ENCODE results near the gene KIAA1549.
A peak's percentile ranks its signal among the peaks of the same experiment; 100 is the strongest.
"Not testable (repeated sequence)": the region's sequence is repeated elsewhere in the genome, so short reads cannot be mapped to it uniquely, and the experiment has no call there.

Gene KIAA1549

GRCh38 chr7:138980563-138981291 is 462 bp downstream of the KIAA1549 start:
- H3K9me3 ChIP-seq (ENCODE audit: control insufficient read depth, insufficient read depth, low read length): no peaks in the 10 kb centered on the region
- H3K36me3 ChIP-seq (ENCODE audit: insufficient read depth, low read length): no peaks in the 10 kb centered on the region
- peak overlapping the region; percentile 73 for H3K9ac ChIP-seq (ENCODE audit: low read depth, low read length)
- H3K4me1 ChIP-seq (ENCODE audit: insufficient read depth, low read length): peaks cover 9% of the 10 kb centered on the region

GRCh38 chr7:138979988-138980562 is 1.1 kb downstream of the KIAA1549 start:
- H3K4me1 ChIP-seq (ENCODE audit: insufficient read depth, low read length): peaks cover 15% of the 10 kb centered on the region
- no peaks in the 10 kb centered on the region for H3K36me3 ChIP-seq (ENCODE audit: insufficient read depth, low read length)
- H3K9ac ChIP-seq (ENCODE audit: low read depth, low read length): peak overlapping the region; percentile 73
- no peaks in the 10 kb centered on the region for H3K9me3 ChIP-seq (ENCODE audit: control insufficient read depth, insufficient read depth, low read length)

- H3K9ac ChIP-seq (ENCODE audit: low read depth, low read length): no peak overlapping the region
- H3K4me1 ChIP-seq (ENCODE audit: insufficient read depth, low read length): peaks cover 22% of the 10 kb centered on the region
- H3K9me3 ChIP-seq (ENCODE audit: control insufficient read depth, insufficient read depth, low read length): no peaks in the 10 kb centered on the region
- no peaks in the 10 kb centered on the region for H3K36me3 ChIP-seq (ENCODE audit: insufficient read depth, low read length)
These were observed 1.8 kb downstream of the KIAA1549 start for GRCh38 chr7:138979226-138979979.

DNA sequence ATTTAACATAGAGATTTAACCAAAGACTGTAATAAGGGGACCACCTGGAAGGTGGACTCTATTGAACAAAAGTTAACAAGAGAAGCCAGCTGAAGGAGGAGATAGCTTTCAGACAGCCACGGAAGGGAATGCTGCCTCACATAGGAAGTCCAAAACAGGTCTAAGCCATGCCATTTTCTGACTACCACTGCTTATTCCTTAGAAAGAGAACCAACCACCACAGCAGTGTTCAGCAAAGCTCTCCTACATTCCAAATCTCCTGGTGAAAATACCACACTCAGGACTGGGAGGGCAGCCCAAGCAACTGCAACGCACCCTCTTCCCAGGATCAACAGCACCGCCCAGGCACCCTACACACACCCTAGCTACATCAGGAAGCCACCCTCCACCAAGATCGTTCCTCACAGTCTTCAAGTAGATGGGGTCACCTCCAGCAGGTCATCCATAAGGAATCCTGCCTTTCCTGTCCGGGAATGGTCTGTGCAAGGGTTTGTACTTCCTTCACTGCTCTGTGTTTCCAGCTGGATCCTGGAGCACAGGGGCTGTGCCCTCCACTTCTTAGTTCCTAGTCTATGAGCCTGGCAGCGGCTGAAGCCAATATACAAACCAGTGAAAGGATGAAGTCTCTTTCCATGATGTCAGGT is 2.5 kb downstream of the KIAA1549 start:
- Histone ChIP-seq H3K4me1 (ENCODE audit: insufficient read depth, low read length) (peaks cover 29% of the 10 kb centered on the region), H3K9ac (ENCODE audit: low read depth, low read length) (no peak overlapping the region), H3K36me3 (ENCODE audit: insufficient read depth, low read length) (no peaks in the 10 kb centered on the region), H3K9me3 (ENCODE audit: control insufficient read depth, insufficient read depth, low read length) (no peaks in the 10 kb centered on the region)

- not testable (repeated sequence) for H3K9ac ChIP-seq (ENCODE audit: low read depth, low read length); H3K36me3 ChIP-seq (ENCODE audit: insufficient read depth, low read length); H3K9me3 ChIP-seq (ENCODE audit: control insufficient read depth, insufficient read depth, low read length)
- H3K4me1 ChIP-seq (ENCODE audit: insufficient read depth, low read length): peaks cover 29% of the 10 kb centered on the region
These were observed 5.0 kb downstream of the KIAA1549 start for GRCh38 chr7:138976161-138976560.

- Histone ChIP-seq H3K9me3 (ENCODE audit: control insufficient read depth, insufficient read depth, low read length) (no peaks in the 10 kb centered on the region), H3K4me1 (ENCODE audit: insufficient read depth, low read length) (peaks cover 29% of the 10 kb centered on the region), H3K36me3 (ENCODE audit: insufficient read depth, low read length) (no peaks in the 10 kb centered on the region), H3K9ac (ENCODE audit: low read depth, low read length) (no peak overlapping the region)
These were observed 5.7 kb downstream of the KIAA1549 start for GRCh38 chr7:138975343-138976104.

DNA sequence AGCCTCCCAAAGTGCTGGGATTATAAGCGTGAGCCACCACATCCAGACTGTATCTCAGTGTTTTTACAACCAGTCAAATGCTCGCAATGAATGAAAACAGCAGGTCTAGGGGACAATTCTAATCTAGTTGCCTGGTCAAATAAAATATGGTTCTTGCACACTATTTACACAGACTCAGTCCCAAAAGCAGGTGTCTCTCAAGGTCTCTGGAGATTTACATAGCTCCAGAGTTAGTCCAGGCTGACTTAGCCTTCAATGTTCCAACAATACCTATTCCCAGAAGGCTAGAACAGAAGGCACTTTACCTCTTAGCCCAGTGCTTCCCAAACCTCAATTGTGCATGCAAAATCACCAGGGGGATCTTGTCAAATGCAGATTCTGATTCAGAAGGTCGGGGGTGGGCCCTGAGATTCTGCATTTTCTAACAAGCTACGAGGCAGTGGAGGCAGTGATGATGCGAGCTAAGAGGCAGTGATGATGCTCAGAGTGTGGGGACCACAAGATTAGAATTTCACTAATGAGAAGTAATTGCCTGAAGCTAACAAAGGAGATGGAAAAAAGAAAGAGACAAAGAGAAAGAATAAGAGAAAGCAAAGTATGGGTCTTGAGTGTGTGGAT is 6.4 kb downstream of the KIAA1549 start:
- Histone ChIP-seq H3K9me3 (ENCODE audit: control insufficient read depth, insufficient read depth, low read length) (no peaks in the 10 kb centered on the region), H3K4me1 (ENCODE audit: insufficient read depth, low read length) (peaks cover 29% of the 10 kb centered on the region), H3K9ac (ENCODE audit: low read depth, low read length) (no peak overlapping the region), H3K36me3 (ENCODE audit: insufficient read depth, low read length) (no peaks in the 10 kb centered on the region)

DNA sequence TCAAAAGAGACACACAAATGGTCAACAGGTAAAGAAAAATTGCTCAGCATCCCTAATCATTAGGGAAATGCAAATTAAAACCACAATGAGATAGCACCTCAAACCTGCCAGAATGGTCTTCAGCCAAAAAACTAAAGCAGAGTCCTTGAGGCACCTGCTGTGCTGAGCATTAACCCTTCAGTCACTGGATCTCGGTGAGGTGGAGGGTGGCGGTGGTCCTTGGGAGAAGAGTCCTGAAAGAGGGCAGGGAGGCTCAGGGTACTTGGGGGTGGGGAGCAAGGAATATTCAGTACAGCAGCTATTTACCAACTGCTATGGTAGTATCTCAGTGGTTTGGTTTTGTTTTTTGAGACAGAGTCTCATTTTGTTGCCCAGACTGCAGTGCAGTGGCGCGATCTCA is 7.1 kb downstream of the KIAA1549 start:
- no peak overlapping the region for H3K9ac ChIP-seq (ENCODE audit: low read depth, low read length)
- peaks cover 29% of the 10 kb centered on the region for H3K4me1 ChIP-seq (ENCODE audit: insufficient read depth, low read length)

DNA sequence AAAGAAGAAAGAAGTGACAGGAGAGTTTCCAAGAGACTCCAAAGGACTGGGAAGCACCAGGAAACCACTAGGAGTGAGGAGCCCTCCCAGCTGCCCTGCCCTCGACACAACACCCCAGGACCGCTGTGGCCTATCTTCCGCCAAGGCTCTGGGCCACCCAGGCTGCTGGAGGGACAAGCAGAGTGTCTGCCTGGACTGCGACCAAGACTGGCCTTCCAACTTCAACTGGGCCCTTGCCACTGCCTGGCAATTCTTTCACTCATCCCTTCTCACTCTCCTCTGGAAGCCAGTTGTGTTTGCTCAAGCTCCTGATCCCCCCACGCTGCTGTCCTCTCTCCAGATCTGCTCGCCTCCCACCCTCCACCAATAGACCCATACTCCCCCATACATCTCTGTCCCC is 10.2 kb downstream of the KIAA1549 start:
- no peaks in the 10 kb centered on the region for H3K9me3 ChIP-seq (ENCODE audit: control insufficient read depth, insufficient read depth, low read length)
- no peak overlapping the region for H3K9ac ChIP-seq (ENCODE audit: low read depth, low read length)
- H3K36me3 ChIP-seq (ENCODE audit: insufficient read depth, low read length): no peaks in the 10 kb centered on the region
- peaks cover 23% of the 10 kb centered on the region for H3K4me1 ChIP-seq (ENCODE audit: insufficient read depth, low read length)

More for the DNA sequence above, 7.1 kb downstream of the KIAA1549 start:
- Histone ChIP-seq H3K36me3 (ENCODE audit: insufficient read depth, low read length) (no peaks in the 10 kb centered on the region), H3K9me3 (ENCODE audit: control insufficient read depth, insufficient read depth, low read length) (no peaks in the 10 kb centered on the region)

- peaks cover 18% of the 10 kb centered on the region for H3K4me1 ChIP-seq (ENCODE audit: insufficient read depth, low read length)
These were observed 10.7 kb downstream of the KIAA1549 start for GRCh38 chr7:138970446-138970845.

GRCh38 chr7:138967159-138967558 is 14.0 kb downstream of the KIAA1549 start:
- Histone ChIP-seq H3K9me3 (ENCODE audit: control insufficient read depth, insufficient read depth, low read length) (no peaks in the 10 kb centered on the region), H3K4me1 (ENCODE audit: insufficient read depth, low read length) (no peaks in the 10 kb centered on the region), H3K36me3 (ENCODE audit: insufficient read depth, low read length) (no peaks in the 10 kb centered on the region), H3K9ac (ENCODE audit: low read depth, low read length) (no peak overlapping the region)

More at GRCh38 chr7:138970446-138970845, 10.7 kb downstream of the KIAA1549 start:
- Histone ChIP-seq H3K9me3 (ENCODE audit: control insufficient read depth, insufficient read depth, low read length) (no peaks in the 10 kb centered on the region), H3K36me3 (ENCODE audit: insufficient read depth, low read length) (no peaks in the 10 kb centered on the region), H3K9ac (ENCODE audit: low read depth, low read length) (no peak overlapping the region)

- H3K9me3 ChIP-seq (ENCODE audit: control insufficient read depth, insufficient read depth, low read length): no peaks in the 10 kb centered on the region
- no peaks in the 10 kb centered on the region for H3K36me3 ChIP-seq (ENCODE audit: insufficient read depth, low read length)
- no peaks in the 10 kb centered on the region for H3K4me1 ChIP-seq (ENCODE audit: insufficient read depth, low read length)
- H3K9ac ChIP-seq (ENCODE audit: low read depth, low read length): no peak overlapping the region
These were observed 16.4 kb downstream of the KIAA1549 start for GRCh38 chr7:138964624-138965436.

GRCh38 chr7:138963675-138964074 is 17.5 kb downstream of the KIAA1549 start:
- Histone ChIP-seq H3K36me3 (ENCODE audit: insufficient read depth, low read length) (no peaks in the 10 kb centered on the region), H3K4me1 (ENCODE audit: insufficient read depth, low read length) (no peaks in the 10 kb centered on the region), H3K9ac (ENCODE audit: low read depth, low read length) (no peak overlapping the region), H3K9me3 (ENCODE audit: control insufficient read depth, insufficient read depth, low read length) (no peaks in the 10 kb centered on the region)
